Stimulated activated CD8-positive, alpha-beta memory T cell treated with anti-CD3 and anti-CD28 coated beads, Interleukin-12 subunit alpha, Interleukin-12 subunit beta, amount 100 ng/mL, for 4 hours (primary cell): ENCODE measurements around the gene LNPEP.

Source experiments
- DNase-seq: peaks from one replicate; pipeline ENCODE4 v3.0.0-alpha.2; 2020; ENCODE audit warnings: low read depth

LNPEP gene

DNA sequence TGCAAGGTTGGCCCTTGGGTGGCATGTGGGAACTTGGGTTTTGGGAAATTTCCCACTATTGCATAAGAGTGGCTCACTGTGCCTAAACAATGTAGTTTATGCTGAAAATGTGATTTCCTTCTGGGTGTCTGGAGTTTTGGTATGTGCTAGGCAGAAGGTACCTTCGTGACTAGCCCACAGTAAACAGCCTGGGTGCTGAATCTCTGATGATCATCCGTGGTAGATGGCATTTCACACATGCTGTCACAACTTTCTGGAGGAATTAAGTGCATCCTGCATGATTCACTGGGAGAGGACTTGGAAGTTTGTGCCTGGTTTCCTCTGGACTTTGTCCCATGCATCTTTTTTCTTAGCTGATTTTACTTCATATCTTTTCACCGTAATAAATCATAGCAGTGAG, 64.5 kb downstream of the LNPEP start:
- DNase-seq, result no peak

DNA sequence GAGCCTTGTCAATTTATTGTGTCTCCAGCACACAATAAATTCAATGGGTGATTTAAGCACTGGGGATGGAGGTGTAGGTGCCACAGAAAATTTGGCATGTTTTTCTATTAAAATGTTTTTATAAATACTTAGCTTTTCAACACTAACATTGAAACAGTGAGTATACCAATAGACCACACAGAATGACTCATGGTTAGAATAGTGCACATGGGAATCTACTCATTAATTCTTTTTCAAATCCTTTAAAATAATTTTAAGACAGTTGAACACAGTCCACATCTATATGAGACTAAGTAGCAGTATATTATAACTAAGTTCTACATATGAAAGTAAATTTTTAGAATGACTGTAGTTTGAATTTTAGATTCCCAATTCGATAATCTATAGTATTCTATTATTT, 67.1 kb downstream of the LNPEP start:
- no peak for DNase-seq

DNA sequence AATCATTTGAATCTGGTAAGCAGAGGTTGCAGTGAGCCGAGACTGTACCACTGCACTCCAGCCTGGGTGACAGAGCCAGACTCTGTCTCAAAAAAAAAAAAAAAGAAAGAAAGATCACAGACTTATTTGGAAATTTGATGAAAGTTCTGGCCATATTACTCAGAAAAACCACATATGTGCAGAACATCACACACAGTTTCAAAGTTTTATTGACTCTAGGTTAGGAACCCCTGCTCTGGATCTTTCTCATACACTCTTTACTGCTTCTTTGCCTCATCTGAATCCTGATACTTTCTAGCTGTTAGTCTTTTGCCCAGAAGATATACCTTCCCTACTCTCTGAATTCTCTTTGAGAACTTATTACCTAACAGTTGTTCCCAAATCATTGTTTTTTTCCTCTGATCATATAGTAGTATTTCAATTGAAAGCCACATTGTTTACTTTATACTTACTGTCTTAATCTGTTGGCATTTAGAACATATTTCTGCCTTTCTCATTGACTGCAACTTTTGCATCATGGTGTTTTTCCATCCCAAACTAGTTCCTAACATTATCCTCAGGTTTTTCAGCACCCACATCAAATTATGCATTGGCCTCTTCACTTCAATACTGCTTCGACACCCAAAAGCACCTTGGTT, 68.7 kb downstream of the LNPEP start:
- DNase-seq, result no peak

DNA sequence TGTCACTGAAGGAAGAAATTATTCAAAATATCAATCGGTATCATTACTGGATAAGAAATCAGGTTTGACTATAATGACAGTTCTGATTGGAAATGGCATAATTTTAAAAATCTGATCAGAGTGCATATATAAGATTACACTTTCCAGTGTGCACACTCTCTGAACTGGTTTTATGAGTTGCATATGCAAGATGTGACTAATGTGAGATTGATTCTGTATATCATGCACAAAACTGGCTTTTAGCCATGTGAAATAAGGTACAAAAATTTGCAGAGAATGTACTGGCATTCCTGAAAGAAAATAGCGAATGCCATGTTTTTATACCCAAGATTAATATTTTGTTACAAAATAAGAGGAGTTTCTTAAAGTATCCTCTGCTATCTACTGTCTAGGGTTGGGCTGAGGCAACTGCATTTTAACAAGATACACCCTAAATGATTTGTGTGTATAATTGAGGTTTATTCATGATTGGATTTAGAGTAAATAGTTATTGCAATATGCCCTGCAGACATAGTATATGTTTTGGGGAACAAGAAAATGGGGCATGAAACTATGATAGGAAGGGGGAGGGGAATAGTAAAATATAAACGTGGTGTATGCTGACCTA, 70.7 kb downstream of the LNPEP start:
- DNase-seq, result no peak

DNA sequence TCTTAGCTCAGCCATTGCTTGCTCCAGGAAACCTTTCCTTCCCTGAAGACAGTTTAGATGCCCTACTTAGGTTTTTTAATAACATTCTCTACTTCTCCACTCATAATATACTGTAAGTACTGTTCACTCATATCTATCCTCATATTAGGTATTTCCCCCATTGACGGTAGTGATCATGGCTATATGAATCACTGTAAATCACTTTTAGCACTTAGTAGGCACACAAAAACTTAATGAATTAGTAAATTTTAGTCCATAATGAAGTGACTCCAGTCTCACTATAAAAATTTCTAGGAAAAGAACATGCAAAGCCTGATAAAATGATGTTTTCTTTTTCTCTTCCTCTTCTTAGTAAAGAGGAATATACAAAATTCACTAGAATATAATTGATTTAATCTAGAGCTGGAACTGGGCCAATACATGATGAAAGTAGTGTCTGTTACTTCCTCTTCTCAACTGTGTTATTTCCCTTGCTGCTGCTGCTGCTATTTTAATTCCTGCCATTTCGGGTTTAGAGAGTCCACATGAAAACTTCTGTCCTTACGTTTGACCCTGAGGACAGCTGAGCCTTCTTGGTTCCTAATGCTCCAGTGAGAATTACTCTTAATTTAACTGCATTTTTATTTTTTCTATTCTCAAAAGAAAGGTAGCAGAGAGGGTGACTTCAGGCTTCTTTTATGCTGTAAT, 73.5 kb downstream of the LNPEP start:
- no peak for DNase-seq

DNA sequence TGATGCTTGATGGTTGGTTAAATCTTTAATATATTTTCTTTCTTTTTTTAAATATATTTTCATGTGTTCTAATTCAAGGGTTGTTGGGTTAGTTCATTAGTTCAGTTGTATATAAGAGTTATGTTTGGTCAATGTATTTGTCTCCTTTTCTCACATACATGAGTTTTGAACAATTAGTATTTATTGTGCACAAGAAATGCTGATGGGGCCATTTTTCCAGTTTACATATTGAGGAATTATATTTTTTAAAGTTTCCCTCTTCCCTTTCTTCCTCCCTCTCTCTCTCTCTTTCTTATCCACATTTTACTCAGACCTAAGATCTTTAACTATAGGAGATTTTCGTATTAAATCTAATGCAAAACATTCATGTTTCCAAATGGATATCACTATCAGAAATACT, 74.0 kb downstream of the LNPEP start:
- DNase-seq, result no peak

DNA sequence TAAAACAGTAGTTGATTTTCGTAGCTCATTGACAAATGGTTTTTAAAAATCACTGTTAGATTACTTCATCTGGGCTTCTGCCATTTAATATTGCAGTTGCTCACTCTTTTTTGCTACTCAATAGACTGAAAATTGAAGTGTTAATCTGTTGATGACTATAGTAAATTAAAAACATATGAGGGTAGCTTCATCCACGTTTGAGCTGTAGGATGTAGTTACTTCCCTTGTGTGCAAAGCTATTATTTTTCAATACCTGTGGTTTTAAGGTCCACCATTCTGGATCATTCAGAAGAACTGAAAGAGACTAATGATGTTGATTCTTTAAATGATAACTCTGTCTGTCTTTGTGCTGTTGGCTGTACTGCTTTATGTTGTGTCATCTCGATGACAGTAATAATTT, 74.7 kb downstream of the LNPEP start:
- no peak for DNase-seq

DNA sequence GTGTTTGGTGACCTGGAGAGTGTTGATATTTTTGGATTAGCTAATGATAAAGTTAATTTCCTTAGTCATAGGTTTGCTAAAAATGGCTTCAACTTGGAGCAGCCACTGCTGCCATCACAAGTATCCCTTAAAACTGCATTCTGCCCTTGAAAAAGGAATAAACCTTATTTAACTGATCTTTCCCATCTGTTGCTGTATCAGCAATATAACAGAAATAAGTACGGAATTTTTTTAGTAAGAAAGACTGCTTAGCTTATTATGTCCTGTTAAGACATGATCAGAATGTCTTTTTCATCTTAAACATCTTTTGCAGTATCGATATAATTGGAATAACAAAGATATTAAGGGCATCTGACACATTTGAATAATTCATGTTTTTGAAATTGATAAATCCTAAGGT, 75.7 kb downstream of the LNPEP start:
- no peak for DNase-seq

DNA sequence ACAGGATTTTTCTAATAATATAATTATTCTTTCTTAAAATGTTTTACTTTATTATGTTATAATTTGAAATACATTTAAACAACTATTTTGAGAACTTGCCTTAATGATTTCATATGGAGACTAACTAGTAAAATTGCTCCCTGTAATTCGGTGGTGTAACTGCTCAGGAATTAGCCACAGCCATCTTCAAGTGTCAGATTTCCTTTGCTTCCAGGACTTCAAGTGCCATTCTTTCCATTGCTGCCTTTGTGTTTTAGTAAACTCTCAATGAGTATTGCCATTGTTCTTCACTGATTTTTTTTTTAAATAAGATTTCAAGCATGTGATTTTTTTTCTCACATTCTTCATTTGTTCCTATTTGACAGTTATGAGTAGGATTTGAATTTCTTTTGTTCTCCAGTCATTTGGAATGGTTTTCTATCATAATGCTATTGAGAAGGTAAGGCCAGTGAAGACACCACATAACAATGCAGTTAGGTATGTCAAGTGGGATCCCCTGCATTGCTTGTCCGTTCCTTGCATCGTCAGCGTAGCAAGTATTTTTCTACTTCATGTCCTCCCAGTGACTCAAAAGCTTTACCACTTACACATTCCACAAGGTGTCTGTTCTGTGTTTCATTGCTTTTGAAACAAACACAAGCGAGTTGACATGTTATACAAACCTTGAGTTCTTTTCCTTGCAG, 83.7 kb downstream of the LNPEP start:
- no peak for DNase-seq

DNA sequence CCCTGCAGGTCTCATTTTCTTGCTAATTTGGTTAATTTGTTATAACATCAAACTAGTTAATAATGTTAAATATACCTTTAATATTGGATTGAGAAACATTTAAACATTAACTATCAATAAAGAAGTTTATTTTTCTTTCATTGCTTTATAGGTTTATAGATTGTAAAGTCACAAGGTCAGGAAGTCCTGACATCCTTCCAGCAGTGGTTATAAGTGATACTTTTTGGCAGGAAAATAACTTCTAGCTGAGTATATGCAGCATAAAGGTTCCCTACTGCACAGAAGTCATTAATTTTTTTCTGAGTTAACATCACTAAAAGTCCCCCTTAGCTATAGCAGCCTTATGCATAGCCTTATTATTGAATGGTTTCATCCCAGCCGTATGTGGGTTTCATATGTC, 85.5 kb downstream of the LNPEP start:
- DNase-seq, result no peak

DNA sequence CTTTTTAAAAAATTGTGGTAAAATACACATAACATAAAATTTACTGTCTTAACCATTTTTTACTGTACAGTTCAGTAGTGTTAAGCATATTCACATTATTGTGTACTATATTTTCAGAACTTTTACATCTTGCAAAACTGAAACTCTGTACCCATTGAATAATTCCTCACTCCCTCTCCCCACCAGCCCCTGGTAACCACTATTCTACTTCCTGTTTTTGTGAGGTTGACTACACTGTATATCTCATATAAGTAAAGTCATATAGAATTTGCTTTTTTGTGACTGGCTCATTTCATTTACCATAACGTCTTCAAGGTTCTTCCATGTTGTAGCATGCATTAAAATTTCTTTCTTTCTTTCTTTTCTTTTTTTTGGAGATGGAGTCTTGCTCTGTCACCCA, 87.0 kb downstream of the LNPEP start:
- no peak for DNase-seq

DNA sequence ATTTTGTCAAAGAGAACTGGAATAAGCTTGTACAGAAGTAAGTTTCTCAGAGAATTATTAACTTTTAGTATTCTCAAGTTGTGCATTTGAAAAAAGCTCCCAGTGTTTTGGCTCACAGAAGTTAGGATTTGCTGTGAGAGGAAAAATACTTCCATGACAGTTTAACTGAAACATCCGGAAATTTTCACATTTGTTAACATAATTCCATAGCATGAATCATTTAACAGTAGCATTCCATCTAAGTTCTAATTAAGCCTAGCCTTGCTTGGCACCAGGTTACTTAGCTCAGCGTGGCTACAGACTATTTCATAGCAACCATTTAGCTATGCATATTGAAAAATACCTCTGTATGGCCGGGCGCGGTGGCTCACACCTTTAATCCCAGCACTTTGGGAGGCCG, 90.8 kb downstream of the LNPEP start:
- no peak for DNase-seq

DNA sequence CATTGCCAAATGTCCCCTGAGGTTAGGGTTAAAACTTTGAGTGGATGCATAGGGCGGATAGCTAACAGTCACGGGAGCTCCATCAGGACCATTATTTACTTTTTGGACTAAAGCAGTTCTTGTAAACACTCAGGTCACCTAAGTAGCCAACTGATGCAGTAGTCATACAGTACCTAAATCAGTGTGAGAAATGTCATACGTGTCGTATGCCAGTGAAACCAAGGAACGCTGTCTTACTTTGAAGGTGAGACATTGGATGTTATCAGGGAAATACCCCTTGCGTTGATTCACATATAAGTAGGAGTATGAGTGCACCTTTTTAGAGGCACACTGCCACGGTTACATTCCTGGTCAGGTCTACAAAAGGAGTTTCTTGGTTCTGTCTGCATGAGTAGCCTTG, 101.9 kb downstream of the LNPEP start:
- no peak for DNase-seq

DNA sequence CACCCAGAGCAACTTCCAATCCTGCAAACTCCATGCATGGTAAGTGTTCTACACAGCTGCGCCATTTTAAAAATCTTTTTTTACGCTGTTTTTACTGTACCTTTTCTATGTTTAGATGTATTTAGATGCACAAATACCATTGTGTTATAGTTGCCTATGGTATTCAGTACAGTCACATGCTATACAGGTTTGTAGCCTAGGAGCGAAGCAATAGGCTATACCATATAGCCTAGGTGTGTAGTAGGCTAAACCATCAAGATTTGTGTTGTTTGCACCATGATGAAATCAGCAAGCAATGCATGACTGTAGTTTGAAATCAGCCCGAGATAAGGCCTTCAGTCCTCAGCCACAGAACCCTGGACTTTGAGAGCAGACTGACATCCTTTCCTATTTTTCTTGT, 105.4 kb downstream of the LNPEP start:
- no peak for DNase-seq

DNA sequence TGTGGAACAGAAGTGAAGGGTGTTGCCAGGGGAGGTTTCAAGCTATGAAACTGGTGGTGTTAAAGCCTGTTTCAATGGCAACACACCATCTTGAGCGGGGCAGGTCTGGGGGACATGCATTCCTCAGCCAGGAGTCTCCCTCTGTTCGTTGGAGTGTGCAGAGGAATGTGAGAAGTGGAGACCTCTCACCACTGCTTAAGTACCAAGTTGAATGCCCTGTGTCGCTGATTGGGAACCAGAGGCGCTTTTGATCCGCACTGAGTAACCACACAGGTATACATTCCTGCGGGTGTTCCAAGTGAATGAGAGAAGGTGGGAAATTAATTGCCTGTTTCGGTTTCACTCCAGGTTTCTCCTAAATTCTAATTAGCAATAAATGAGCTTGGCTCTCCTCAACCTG, 107.1 kb downstream of the LNPEP start:
- DNase-seq, result no peak

DNA sequence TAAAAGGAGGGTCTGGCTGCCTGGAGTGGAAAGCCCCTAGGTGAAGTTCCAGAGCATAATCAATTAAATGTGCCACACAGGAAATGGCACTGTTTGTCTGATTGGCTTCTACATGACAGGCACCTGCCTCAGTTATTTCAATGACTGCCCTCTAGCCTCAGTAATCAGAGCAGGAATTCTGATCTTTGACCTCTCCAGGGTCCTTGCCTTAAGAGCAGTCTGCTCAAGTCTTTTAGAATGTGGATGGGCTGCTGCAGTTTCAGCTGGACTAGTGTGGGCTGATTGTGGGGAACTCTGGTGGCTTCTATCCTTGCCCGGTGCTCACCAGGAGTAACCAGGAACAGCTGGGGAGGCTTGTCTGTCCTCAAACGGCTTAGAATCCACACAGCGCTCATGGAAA, 107.6 kb downstream of the LNPEP start:
- no peak for DNase-seq

DNA sequence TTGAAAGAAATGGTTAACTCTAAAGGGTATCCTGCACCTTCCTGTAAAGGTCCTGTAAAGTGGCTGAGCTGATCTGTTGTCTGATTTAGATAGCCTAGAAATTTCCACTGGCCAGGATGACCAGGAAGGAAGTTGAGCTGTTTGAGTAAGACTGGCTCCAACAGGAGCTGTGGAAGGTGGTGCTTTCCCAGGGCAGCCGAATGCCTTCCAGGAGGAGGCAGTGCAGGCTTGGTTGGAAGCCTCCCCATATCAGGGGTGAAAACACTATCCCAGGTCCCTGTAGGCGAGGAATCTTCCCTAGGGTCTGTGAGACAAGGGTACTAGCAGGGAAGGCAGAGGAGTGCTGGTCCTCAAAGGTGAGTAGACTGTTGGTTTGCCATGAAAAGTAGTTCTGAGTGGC, 108.2 kb downstream of the LNPEP start:
- no peak for DNase-seq

DNA sequence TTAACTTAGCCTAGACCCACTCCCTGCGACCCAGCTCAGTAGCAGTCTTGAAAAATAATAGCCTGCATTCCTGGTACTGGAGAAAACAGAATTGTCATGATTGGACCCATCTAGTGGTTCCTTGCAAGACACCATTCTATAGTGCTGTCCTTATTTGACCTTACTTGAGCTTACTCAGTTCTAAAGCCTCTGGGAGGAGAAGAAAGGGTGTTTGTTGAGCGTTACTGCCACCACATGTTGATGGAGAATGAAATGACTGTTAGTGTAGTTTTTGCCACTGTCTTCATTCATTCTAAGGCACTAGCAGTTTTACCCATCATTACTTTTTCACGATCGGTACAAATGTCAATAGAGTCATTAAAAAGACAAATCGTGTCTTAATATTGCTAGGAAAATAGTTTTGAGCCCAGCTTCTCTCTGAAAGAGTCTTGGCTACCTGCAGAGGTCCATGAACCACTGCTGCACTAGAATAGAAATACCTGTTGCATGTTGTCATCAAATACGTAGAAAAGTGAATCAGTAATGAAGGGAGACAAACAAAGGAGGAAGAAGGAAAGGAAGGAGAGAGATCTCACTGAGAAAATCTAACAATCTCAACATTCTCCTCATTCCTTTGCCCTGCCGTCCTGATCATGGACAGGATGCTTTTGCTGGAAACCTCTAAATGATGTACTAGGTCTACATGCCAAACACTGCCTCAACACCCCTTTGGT, 110.5 kb downstream of the LNPEP start:
- DNase-seq, result no peak

DNA sequence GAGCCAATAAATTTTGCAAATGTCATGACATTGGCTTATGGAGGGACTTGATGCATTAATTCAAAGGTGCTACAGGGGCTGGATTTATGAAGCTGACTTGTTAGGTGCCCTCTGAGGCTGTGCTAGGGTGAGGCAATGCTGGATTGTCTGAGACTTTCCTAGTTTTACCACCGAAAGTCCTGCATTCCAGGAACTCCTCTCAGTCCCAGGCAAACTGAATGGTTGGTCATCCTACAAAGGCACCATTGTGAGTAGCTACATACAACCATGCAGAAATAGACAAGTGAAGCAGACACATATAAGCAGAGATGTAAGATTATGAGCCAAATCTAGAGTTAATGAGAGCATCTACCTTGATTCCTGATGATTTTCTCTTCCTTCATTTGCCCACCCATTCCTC, 111.2 kb downstream of the LNPEP start:
- DNase-seq, result no peak

DNA sequence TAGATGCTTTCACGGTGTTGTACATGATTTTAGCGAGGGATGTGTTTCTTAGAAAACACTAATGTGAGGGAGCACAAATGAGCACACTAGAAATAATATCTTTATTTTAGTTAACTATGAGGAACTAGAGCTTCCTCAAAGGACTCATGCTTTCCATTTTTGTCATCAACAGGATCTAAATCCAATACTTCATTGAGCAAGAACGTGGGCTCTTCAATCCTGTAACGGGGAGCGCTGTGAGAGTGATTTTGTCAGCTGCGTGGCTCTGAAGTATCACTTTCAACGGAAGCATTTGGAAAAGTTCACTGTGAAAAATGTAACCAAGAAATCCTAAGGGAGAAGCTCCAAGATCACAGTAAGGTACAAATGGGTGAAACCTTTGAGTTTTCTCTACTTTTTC, 113.3 kb downstream of the LNPEP start:
- DNase-seq, result no peak

DNA sequence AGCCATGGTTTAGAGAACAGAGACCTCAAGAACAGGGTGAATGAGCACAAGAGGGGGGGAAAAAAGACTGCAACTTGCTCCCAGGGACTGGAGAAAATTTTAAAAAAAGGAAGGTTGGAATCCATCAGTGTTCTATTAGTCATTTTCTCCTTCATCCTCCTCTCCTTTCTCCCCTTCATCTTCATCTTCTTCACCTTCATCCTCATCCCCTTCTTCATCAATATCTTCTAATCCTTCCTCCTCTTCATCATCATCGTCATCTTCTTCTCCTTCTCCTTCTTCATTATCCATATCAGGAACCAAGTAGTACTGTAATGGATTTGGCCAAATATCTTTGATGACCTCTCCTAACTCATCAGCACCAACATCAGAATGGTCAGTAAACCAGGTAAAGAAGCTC, 120.4 kb downstream of the LNPEP start:
- no peak for DNase-seq

DNA sequence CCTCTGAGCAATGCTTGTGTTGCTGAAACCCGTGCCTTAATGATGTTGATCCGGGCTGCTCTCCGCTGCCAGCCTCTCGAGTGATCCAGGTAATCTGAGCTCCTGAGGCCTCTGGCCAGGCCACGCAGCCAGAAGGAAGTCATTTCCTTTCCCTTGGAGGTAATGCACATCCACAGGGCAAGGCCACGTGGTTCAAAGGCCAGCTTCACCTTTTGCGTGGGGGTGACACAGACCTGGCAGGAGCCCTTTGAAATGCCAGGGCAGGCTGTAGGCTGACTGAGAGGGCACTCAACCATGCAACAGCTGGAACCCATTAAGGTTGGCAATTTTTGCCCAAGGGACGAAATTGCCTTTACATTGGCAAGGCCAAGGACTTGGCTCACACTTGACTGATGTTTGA, 126.2 kb downstream of the LNPEP start:
- no peak for DNase-seq

DNA sequence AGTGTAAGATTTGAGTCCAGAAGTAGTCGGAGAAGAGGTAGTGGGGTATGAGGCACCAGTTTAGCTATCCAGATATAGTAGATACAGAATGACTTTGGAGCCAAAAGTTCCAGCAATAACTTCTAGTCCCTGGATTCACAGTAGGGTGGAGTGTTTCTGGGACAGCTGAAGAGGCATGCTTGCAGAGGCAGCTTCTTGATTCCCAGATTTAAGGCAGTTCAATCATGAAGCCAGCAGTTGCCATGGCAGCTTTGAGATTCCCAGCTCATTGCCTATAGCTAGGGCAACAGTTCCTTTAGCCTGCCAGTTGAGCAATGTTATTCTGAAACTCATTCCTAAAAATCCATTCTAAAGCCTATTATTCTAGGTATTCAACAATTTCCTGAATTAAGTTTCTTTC, 127.4 kb downstream of the LNPEP start:
- DNase-seq, result no peak
